SK-N-SH treated with all-trans-retinoic acid at 6 μM for 48 hours (cell line): ENCODE measurements around the gene DPYD.

Experiments used
- ARNTL ChIP-seq: fragments of 450-650 bp; formaldehyde crosslinking; IDR thresholded peaks from 2 replicates; pipeline ENCODE4 v1.5.0; 2020; ENCODE audit warnings: low read depth, mild to moderate bottlenecking, moderate library complexity, borderline replicate concordance
- BACH2 ChIP-seq: fragments of 250-450 bp; sonication (Bioruptor Pico); IDR thresholded peaks from 2 replicates; pipeline ENCODE4 v1.9.0; 2021; ENCODE audit warnings: mild to moderate bottlenecking, borderline replicate concordance
- CSDC2 ChIP-seq: fragments of 250-450 bp; sonication (Bioruptor Pico); IDR thresholded peaks from 2 replicates; pipeline ENCODE4 v1.5.0; 2020; ENCODE audit warnings: mild to moderate bottlenecking, moderate library complexity
- ESRRG ChIP-seq: fragments of 250-450 bp; sonication (Bioruptor Pico); IDR thresholded peaks from 2 replicates; pipeline ENCODE4 v1.6.1; 2021; ENCODE audit warnings: mild to moderate bottlenecking
- GLIS3 ChIP-seq: fragments of 250-450 bp; sonication (Bioruptor Pico); IDR thresholded peaks from 2 replicates; pipeline ENCODE4 v1.5.0; 2020; ENCODE audit warnings: mild to moderate bottlenecking, moderate library complexity
- OSR1 ChIP-seq: fragments of 250-450 bp; sonication (Bioruptor Pico); IDR thresholded peaks from 2 replicates; pipeline ENCODE4 v1.8.0; 2022; ENCODE audit warnings: moderate library complexity, mild to moderate bottlenecking, inconsistent platforms
- PPARA ChIP-seq: fragments of 250-450 bp; sonication (Bioruptor Pico); IDR thresholded peaks from 2 replicates; pipeline ENCODE4 v1.5.0; 2020; ENCODE audit warnings: mild to moderate bottlenecking, borderline replicate concordance
- RARB ChIP-seq: fragments of 250-450 bp; sonication (Bioruptor Pico); IDR thresholded peaks from 2 replicates; pipeline ENCODE4 v1.8.0; 2021; ENCODE audit warnings: mild to moderate bottlenecking, moderate library complexity
- SNAI2 ChIP-seq: fragments of 250-450 bp; sonication (Bioruptor Pico); IDR thresholded peaks from 2 replicates; pipeline ENCODE4 v1.5.0; 2020; ENCODE audit warnings: mild to moderate bottlenecking, moderate library complexity
- TSHZ2 ChIP-seq: fragments of 250-450 bp; sonication (Bioruptor Pico); IDR thresholded peaks from 2 replicates; pipeline ENCODE4 v1.5.0; 2020; ENCODE audit warnings: mild to moderate bottlenecking, moderate library complexity
- ZFP3 ChIP-seq: fragments of 250-450 bp; sonication (Bioruptor Pico); IDR thresholded peaks from 2 replicates; pipeline ENCODE4 v1.5.0; 2020; ENCODE audit warnings: mild to moderate bottlenecking, moderate library complexity
- ZNF70 ChIP-seq: fragments of 450-650 bp; formaldehyde crosslinking; IDR thresholded peaks from 2 replicates; pipeline ENCODE4 v1.5.0; 2020; ENCODE audit warnings: mild to moderate bottlenecking, moderate library complexity

- TF ChIP-seq GLIS3 (CRISPR knock-in tag) (no peak), SNAI2 (CRISPR knock-in tag) (no peak), RARB (CRISPR knock-in tag) (no peak), TSHZ2 (CRISPR knock-in tag) (no peak), ESRRG (CRISPR knock-in tag) (no peak), ARNTL (CRISPR knock-in tag) (no peak), OSR1 (CRISPR knock-in tag) (no peak), CSDC2 (CRISPR knock-in tag) (no peak), ZNF70 (CRISPR knock-in tag) (no peak), BACH2 (no peak), PPARA (no peak), ZFP3 (CRISPR knock-in tag) (no peak)
Measured at GRCh38 chr1:97412737-97413136, 508.1 kb downstream of the DPYD start.
